AG04450 (cell line): ENCODE measurements around the gene FCRL6. TPM values are rescaled to one million over a fixed set of nuclear protein-coding genes. Genes with fewer than 3 reads are reported as not detected.

Experiments used
- CTCF ChIA-PET: fragments of 300-600, 350-600 bp; formaldehyde crosslinking; extraction: SDS; loops from one replicate; lab custom pipeline; 2022; ENCODE audit warnings: antibody characterized with exemption, inconsistent platforms; lab: Charles Lee
- POLR2A ChIA-PET: fragments of 350-600 bp; formaldehyde crosslinking; extraction: SDS; loops from one replicate; lab custom pipeline; 2021; ENCODE audit warnings: antibody characterized with exemption, inconsistent platforms; lab: Yijun Ruan, JAX
- DNase-seq: peaks from one replicate; pipeline ENCODE4 v3.0.0-alpha.2; 2011; ENCODE audit warnings: low read depth, low spot score
- H3K27ac ChIP-seq: one replicate; pipeline ENCODE4 v1.5.1; 2012; ENCODE audit warnings: low read depth, low read length, control low read depth
- H3K27me3 ChIP-seq: one replicate; pipeline ENCODE4 v1.6.0; 2012; ENCODE audit warnings: low read length; ENCODE audit not compliant: control insufficient read depth, insufficient read depth
- H3K4me3 ChIP-seq: 2 replicates; pipeline ENCODE4 v1.5.1; 2011; ENCODE audit warnings: mild to moderate bottlenecking, low read depth, low read length, control low read depth
- H3K9me3 ChIP-seq: 2 replicates; pipeline ENCODE4 v1.5.1; 2012; ENCODE audit warnings: low read length; ENCODE audit not compliant: control insufficient read depth, insufficient read depth
- polyA plus RNA-seq: library from polyadenylated mRNA; depleted of rRNA; stranded (reverse); fragments of >200 nt; gene quantifications from 2 replicates; pipeline ENCODE4 v1.2.3, GENCODE V29; 2011
- TF ChIP-seq, protein P1 (sequence below): IDR thresholded peaks from 2 replicates; pipeline ENCODE4 v1.5.1; 2011; ENCODE audit warnings: low read depth, low read length, control low read depth, inconsistent platforms

The FCRL6 gene
- polyA plus RNA-seq, 1 experiment = not detected

GRCh38 chr1:159803956-159804689 is 2.0 kb downstream of the FCRL6 start:
- H3K4me3 ChIP-seq = no peak overlapping the region
- TF ChIP-seq, protein P1, sequence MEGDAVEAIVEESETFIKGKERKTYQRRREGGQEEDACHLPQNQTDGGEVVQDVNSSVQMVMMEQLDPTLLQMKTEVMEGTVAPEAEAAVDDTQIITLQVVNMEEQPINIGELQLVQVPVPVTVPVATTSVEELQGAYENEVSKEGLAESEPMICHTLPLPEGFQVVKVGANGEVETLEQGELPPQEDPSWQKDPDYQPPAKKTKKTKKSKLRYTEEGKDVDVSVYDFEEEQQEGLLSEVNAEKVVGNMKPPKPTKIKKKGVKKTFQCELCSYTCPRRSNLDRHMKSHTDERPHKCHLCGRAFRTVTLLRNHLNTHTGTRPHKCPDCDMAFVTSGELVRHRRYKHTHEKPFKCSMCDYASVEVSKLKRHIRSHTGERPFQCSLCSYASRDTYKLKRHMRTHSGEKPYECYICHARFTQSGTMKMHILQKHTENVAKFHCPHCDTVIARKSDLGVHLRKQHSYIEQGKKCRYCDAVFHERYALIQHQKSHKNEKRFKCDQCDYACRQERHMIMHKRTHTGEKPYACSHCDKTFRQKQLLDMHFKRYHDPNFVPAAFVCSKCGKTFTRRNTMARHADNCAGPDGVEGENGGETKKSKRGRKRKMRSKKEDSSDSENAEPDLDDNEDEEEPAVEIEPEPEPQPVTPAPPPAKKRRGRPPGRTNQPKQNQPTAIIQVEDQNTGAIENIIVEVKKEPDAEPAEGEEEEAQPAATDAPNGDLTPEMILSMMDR = no peak
- no peak for DNase-seq
- peaks cover 10% of the 10 kb centered on the region for H3K27me3 ChIP-seq
- ChIA-PET POLR2A (no interaction called here), CTCF (interaction anchor here (0.8 to 13.0 kb wide), 5 partner anchors 14 to 203 kb away, joined by 3 to 556 read pairs (median 4); partner anchors contain the start of gene DUSP23)
- no peaks in the 10 kb centered on the region for H3K9me3 ChIP-seq
- no peak overlapping the region for H3K27ac ChIP-seq

DNA sequence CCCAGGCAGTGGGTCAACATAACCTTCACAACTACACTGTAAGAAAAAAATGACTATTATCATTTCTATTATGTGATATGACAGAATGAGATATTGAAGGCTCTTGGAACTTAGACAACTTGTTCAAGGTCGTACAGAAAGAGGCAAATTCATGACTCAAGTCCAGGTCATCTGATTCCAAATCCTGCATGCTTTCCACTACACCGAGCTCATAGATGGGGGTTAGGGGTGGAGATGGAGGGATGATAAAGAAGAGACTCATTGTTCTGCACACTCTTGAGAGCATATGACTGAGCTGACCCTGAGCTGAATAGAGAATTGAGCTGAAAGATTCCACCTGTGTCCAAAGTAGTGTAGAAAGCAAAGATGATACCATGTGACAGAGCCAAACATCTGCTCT is 2.8 kb downstream of the FCRL6 start:
- Histone ChIP-seq H3K27me3 (peaks cover 17% of the 10 kb centered on the region), H3K9me3 (no peaks in the 10 kb centered on the region), H3K4me3 (no peak overlapping the region), H3K27ac (no peak overlapping the region)
- ChIA-PET CTCF (interaction anchor here (1.5 to 13.0 kb wide), 3 partner anchors 24 to 203 kb away, joined by 4 to 556 read pairs (median 31); partner anchors contain the start of gene DUSP23), POLR2A (no interaction called here)
- no peak for DNase-seq
- TF ChIP-seq, protein P1 = no peak

DNA sequence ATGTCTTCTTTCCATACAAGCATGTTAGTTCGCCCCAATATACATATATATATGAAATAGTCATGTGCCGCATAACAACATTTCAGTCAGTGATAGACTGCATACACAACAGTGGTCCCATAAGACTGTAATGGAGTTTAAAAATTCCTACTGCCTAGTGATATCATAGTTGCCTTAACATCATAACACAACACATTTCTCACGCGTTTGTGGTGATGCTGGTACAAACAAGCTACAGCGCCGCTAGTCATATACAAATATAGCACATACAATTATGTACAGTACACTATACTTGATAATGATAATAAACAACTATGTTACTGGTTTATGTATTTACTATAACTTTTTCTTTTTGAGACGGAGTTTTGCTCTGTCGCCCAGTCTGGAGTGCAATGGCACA is 13.8 kb downstream of the FCRL6 start:
- ChIA-PET POLR2A (no interaction called here), CTCF (interaction anchor here (1.2 to 1.9 kb wide), 2 partner anchors 18 to 75 kb away, joined by 6 to 18 read pairs; no protein-coding TSS in a partner anchor)

DNA sequence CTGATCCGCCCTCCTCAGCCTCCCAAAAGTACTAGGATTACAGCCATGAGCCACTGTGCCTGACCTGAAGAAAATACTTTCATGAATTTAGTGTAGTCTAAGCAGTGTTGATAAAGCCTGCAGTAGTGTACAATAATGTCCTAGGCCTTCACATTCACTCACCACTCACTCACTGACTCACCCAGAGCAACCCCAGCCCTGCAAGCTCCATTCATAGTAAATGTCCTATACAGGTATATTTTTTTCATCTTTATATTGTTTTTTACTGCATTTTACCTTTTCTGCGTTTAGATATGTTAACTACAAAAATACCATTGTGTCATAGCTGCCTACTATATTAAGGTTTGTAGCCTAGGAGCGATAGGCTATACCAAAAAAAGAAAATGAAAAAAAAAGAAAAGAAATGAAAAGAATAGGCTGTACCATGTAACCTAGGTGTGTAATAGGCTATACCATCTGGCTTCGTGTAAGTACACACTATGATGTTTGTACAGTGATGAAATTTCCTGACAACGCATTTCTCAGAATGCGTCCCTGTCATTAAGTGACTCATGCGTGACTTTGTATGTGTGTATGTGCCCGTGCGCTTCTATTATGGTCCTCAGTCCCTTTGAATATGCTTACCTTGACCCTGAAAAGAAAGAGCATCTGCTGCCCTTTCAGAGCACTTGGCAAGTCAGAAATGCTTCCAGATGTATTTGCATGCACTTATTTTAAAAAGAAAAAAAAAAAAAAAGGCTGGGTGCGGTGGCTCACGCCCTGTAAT is 15.3 kb downstream of the FCRL6 start:
- Histone ChIP-seq H3K27ac (no peak overlapping the region), H3K4me3 (no peak overlapping the region), H3K27me3 (peaks cover 15% of the 10 kb centered on the region), H3K9me3 (no peaks in the 10 kb centered on the region)
- TF ChIP-seq, protein P1 = no peak
- no peak for DNase-seq
- CTCF ChIA-PET = interaction anchor here (1.0 to 1.9 kb wide), 3 partner anchors 19 to 74 kb away, joined by 6 to 18 read pairs (median 6); no protein-coding TSS in a partner anchor
- POLR2A ChIA-PET = no interaction called here

More for the DNA sequence above, 13.8 kb downstream of the FCRL6 start:
- DNase-seq = no peak
- H3K4me3 ChIP-seq = no peak overlapping the region
- H3K27me3 ChIP-seq = peaks cover 15% of the 10 kb centered on the region
- no peaks in the 10 kb centered on the region for H3K9me3 ChIP-seq
- H3K27ac ChIP-seq = no peak overlapping the region
- TF ChIP-seq, protein P1 = no peak
